GM18498 (cell line): Measurements from ENCODE around the gene FBXW7.

ENCODE experiments used
- ATAC-seq: cut with Tn5 transposase; IDR thresholded peaks from one replicate; pipeline ENCODE4 v1.9.1; 2021; ENCODE audit warnings: mild to moderate bottlenecking, moderate library complexity; ENCODE audit not compliant: unreplicated experiment

The FBXW7 gene

GRCh38 chr4:152431291-152431690, 104.6 kb downstream of the FBXW7 start:
- ATAC-seq = no peak

- no peak for ATAC-seq
Observed at GRCh38 chr4:152430507-152430906, 105.4 kb downstream of the FBXW7 start.

- ATAC-seq = no peak
Observed at GRCh38 chr4:152427981-152428380, 107.9 kb downstream of the FBXW7 start.

- ATAC-seq = no peak
Observed at GRCh38 chr4:152424977-152425376, 110.9 kb downstream of the FBXW7 start.

- ATAC-seq = no peak
Observed at GRCh38 chr4:152424396-152424795, 111.5 kb downstream of the FBXW7 start.

- ATAC-seq = no peak
Observed at GRCh38 chr4:152422817-152423320, 113.0 kb downstream of the FBXW7 start.

GRCh38 chr4:152421576-152421975, 114.3 kb downstream of the FBXW7 start:
- ATAC-seq = no peak

GRCh38 chr4:152419809-152420208, 116.1 kb downstream of the FBXW7 start:
- ATAC-seq = no peak

- ATAC-seq = no peak
Observed at GRCh38 chr4:152417673-152418072, 118.2 kb downstream of the FBXW7 start.

- ATAC-seq = no peak
Observed at GRCh38 chr4:152415980-152416379, 119.9 kb downstream of the FBXW7 start.

GRCh38 chr4:152408514-152409327, 127.2 kb downstream of the FBXW7 start:
- ATAC-seq = no peak

- ATAC-seq = no peak
Observed at GRCh38 chr4:152401424-152401823, 134.5 kb downstream of the FBXW7 start.

GRCh38 chr4:152399246-152399645, 136.6 kb downstream of the FBXW7 start:
- peak; percentile 55 for ATAC-seq

- ATAC-seq = no peak
Observed at GRCh38 chr4:152398060-152398459, 137.8 kb downstream of the FBXW7 start.

- no peak for ATAC-seq
Observed at GRCh38 chr4:152394791-152395190, 141.1 kb downstream of the FBXW7 start.

- no peak for ATAC-seq
Observed at GRCh38 chr4:152392079-152392478, 143.8 kb downstream of the FBXW7 start.

GRCh38 chr4:152390216-152390615, 145.7 kb downstream of the FBXW7 start:
- ATAC-seq = no peak

GRCh38 chr4:152389359-152389758, 146.5 kb downstream of the FBXW7 start:
- ATAC-seq = no peak

- no peak for ATAC-seq
Observed at GRCh38 chr4:152385551-152385950, 150.3 kb downstream of the FBXW7 start.

GRCh38 chr4:152382057-152382785, 153.7 kb downstream of the FBXW7 start:
- peak; percentile 63 for ATAC-seq

- no peak for ATAC-seq
Observed at GRCh38 chr4:152380919-152381318, 155.0 kb downstream of the FBXW7 start.

- ATAC-seq = no peak
Observed at GRCh38 chr4:152380185-152380584, 155.7 kb downstream of the FBXW7 start.
